NCI-H2227 (cell line): Measurements from ENCODE around the gene RTN4.
A peak's percentile ranks its signal among the peaks of the same experiment; 100 is the strongest.
"Not testable (repeated sequence)": the region's sequence is repeated elsewhere in the genome, so short reads cannot be mapped to it uniquely, and the experiment has no call there.

Experiments
- DNase-seq: peaks from one replicate; lab custom pipeline; 2025; ENCODE audit not compliant: unreplicated experiment; lab: John Stamatoyannopoulos, UW

The RTN4 gene, protein sequence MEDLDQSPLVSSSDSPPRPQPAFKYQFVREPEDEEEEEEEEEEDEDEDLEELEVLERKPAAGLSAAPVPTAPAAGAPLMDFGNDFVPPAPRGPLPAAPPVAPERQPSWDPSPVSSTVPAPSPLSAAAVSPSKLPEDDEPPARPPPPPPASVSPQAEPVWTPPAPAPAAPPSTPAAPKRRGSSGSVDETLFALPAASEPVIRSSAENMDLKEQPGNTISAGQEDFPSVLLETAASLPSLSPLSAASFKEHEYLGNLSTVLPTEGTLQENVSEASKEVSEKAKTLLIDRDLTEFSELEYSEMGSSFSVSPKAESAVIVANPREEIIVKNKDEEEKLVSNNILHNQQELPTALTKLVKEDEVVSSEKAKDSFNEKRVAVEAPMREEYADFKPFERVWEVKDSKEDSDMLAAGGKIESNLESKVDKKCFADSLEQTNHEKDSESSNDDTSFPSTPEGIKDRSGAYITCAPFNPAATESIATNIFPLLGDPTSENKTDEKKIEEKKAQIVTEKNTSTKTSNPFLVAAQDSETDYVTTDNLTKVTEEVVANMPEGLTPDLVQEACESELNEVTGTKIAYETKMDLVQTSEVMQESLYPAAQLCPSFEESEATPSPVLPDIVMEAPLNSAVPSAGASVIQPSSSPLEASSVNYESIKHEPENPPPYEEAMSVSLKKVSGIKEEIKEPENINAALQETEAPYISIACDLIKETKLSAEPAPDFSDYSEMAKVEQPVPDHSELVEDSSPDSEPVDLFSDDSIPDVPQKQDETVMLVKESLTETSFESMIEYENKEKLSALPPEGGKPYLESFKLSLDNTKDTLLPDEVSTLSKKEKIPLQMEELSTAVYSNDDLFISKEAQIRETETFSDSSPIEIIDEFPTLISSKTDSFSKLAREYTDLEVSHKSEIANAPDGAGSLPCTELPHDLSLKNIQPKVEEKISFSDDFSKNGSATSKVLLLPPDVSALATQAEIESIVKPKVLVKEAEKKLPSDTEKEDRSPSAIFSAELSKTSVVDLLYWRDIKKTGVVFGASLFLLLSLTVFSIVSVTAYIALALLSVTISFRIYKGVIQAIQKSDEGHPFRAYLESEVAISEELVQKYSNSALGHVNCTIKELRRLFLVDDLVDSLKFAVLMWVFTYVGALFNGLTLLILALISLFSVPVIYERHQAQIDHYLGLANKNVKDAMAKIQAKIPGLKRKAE

DNA sequence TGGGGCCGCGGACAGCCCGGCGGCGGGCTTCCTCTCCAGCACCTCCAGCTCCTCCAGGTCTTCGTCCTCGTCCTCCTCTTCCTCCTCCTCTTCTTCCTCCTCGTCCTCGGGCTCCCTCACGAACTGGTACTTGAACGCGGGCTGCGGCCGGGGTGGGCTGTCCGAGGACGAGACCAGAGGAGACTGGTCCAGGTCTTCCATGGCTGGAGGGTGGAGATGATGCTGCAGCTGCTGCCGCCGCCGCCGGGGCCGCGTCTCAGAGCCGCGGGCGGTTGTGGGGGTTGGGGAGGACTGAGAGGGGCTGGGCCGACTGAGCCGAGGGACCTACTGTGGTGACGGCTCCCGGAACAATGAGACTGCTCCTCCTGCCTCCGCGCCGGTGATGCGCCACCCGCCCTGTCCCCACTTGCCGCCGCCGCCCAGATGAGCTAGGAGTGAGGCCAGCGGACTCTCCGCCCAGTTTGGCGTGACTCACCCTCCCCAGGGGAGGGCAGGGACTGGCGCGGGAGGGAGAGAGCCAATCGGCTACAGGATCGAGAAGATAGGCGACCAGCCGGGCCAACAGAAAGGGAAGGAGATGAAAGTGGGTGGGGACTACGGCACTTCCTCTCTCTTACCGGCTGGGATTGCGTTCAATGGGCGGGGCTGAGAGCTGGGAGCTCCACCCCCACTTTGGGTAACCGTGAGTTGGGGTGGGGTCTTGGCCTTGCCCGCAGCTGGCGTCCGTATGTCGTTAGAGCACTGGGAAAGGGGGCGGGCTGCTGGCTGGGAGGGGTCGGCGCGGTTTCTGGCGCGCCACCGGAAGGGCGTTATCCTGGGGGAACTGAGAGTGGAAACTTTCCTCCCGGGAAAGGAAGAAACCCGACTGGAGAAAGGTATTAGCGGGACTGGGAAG is at the start of gene RTN4:
Gene RTN4, minus strand, starts transcription at position 352 of the 895 bp plus-strand sequence. Its CDS starts 151 bp downstream, at position 201.
- DNase-seq, result peak; percentile 99

DNA sequence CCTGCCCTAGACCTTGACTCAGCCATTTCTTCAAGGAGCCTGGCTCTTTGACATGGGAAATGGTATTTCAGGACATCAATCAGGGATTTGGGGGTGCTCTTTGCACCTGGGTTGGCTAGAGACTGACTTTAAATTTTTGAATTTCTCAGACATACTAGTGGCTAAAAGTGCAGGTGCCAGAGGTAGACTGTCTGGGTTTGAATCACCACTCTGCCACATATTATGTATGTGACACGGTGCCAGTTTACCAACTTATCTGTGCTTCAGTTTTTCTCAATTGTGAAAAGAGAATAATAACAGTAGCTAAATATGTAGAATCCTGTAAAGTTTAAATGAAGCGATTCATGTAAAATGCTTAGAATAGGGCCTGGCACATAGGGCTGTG is 49.2 kb upstream of the RTN4 start:
- DNase-seq, result no peak

DNA sequence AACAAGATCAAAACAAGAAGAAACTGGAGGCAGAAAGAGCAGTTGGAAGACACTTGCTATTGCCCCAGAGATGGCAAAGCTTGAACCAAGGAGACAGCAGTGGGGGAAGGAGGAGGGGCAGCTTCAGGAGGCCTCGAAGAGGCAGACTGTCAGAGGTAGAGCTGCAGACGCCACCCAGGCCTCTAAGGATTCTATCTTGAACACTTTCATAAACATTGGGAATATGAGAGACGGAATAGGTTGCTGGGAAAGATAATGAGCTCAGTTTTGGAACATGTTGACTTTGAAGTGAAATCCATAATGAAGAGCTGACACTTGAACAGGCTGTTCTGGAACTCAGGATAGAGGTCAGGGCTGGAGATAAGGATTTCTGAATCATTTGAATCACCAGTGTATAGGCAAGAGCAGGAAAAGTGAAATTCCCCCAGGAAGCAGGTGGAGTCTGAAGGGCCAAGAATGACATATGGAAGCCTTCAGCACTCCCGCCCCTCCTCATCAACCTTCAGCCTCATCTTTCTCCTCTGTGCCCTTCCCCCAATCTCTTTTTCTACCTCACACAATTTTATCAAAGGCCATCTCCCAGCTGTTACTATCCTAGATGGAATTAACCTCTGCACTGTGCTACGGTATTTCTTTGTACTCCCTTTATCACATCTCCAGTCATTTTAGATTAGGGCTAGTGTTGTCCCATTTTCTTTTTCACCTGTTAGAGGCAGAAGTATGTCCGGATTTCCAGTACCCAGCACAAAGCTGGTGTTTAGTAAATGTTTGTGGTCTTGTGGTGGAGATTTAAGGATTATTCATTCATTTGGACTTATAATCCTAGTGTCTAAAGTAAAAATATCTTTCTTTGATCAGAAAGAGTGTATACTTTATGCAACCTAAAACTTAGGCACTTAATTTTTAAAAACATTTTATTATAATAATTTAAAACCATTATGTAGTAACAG is 47.5 kb upstream of the RTN4 start:
- DNase-seq, result peak; percentile 48

DNA sequence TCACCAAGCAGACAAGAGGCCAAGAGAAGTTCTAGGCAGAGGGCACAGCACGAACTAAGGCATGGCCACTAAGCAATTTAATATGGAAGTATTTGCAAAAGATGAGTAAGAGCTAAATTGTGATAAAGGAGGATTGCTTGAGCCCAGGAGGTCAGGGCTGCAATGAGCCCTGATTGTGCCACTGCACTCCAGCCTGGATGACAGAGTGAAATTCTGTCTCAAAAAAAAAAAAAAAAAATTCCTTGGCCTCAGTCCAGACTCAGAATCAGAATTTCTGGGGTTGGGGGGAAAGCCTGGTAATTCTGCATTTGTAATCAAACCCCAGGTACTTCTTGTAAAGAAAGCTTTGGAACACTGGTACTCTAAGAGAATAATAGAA is 46.8 kb upstream of the RTN4 start:
- no peak for DNase-seq

DNA sequence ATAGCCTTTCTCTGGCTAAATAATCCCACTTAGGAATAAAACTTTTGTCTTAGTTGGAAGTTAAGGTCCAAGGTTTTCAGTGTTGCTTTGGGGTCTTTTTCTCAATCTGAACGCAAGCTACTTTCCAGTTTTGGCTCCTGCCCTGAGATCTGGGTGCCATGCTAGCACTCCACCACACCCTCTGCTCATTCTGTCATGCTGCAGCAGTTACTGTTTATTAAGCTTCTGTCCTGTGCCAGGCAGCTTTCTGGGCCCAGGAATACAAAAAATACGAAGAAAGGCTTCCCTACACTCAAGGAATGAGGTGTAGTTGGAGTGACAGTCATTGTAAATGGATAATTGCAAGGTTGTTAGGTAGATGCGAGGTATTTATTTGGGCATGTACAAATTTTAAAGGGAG is 46.3 kb upstream of the RTN4 start:
- DNase-seq, result no peak

DNA sequence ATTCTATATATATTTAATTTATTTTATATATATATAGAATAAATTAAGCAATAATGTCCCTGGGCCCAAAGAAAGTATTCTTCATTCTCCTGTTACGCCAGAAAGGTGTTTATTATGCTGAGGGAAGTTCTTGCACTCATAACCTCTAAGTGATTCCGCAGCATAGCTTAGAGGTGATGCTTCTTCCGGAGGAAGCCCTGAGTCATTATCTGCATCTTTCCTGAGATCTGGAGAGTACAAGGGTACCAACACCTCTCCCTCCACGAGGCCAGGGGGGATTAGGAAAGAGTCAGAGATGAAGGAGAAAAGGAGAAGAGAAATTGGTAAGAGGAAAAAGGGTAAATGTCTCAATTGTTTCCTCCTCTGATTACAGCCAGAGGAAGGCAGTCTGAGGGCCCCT is 43.1 kb upstream of the RTN4 start:
- no peak for DNase-seq

DNA sequence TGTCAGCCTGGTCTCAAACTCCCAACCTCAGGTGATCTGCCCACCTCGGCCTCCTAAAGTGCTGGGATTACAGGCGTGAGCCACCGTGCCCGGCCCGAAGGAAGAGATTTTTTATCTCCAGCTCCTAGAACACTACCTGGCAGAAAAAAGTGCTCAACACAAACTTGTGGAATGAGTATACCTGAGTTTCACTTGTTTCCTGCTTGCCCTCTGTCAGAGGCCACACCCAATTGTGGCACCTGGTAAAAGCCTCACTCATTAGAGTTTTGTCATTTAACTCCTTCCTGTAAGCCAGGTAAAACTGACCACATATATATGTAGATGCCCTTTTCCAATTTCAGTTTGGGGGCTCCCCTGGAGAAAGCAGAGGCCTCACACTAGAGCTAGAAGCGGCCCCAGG is 42.2 kb upstream of the RTN4 start:
- DNase-seq, result no peak

DNA sequence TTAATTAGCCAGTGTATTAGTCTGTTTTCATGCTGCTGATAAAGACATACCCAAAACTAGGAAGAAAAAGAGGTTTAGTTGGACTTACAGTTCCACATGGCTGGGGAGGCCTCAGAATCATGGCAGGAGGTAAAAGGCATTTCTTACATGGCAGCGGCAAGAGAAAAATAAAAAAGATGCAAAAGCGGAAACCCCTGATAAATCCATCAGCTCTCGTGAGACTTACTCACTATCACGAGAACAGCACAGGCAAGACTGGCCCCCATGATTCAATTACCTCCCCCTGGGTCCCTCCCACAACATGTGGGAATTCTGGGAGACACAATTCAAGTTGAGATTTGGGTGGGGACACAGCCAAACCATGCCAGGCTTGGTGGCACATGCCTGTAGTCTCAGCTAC is 41.4 kb upstream of the RTN4 start:
- not testable (repeated sequence) for DNase-seq

DNA sequence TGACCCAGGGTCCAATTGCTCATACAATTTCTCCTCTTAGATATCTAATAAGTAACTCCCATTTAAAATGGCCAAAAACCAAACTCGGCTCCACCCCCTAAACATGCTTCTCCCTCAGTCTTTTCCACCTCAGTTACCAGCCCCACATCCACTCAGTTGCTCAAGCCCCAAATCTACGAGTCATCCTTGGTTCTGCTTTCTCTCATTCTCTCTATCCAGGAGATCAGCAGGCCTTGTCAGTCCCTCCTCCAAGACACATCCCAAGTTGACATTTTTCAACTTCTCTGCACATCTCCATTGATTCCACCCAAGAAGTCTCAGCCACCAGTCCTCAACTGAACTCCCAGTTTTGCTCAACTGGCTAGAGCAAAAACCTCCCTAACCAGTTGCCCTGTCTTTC is 40.5 kb upstream of the RTN4 start:
- no peak for DNase-seq

DNA sequence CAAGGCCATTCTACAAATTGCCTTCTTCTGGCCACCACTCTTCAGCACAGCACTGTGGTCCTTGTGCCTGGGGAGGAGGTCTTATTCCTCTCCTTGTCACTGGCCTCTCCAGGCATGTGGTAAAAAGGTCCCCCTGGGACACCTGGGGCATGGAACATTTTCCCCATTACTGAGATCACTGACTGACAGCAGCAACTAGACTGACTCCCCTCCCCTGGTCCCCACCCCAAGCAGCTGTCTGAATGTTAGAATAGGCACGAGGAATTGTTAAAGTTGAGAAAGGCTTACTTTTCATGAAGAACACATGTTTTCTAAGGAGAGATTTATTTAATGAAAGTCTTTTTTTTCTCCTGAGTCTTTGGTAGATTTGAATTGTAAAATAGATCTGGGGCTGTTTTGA is 39.5 kb upstream of the RTN4 start:
- DNase-seq, result no peak

DNA sequence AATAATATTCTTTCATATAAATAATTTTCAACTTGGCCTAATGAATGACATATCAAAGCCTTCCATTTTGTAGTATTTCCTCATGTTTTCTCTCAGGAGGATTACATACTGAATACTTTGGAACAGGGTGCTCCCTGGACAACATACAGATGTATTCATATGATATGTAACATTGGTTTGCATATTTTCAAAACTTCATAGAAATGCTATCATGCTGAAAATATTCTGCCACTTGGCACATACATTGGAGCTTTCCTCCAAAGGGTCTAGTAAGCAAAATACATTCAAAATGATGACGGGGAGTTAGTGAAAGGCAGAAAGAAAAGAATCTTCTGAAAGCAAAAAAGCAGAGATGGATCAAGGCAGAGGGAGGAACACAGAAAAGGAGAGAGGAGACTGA is 38.1 kb upstream of the RTN4 start:
- no peak for DNase-seq

DNA sequence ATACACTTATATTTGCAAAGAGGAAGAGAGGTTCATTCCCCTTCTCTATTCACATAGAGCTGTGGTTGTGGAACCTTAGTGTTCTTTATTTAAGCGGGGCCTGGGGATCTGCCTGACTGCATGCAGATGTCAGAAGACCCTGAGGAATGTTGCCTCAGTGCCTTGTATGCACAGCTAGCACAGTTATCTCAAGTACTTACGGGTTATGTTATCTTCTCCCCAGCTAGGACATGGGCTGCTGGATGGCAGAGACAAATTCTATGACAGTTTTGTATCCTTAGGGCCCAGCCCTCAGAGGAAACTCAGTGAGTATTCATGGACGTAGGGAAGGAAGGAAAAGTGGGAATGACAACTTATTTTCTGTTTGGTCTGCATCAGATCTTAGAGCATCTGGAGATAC is 37.7 kb upstream of the RTN4 start:
- no peak for DNase-seq

DNA sequence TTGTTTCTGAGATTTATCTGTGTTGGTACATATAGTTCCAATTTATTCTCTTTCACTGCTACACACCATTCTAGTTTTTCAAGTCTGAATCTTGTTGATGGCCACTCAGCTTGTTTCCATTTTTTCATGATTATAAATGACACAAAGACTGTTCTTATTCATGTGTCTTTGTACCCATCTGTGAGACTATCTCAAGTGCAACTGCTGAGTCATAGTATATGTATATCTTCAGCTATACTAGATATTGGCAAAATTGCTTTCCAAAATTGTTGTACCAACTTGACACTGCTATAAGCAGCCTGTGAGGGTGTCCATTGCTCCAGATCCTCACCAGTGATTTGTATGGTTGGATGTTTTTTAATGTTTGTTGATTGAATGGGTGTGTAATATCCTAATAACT is 37.2 kb upstream of the RTN4 start:
- DNase-seq, result no peak

DNA sequence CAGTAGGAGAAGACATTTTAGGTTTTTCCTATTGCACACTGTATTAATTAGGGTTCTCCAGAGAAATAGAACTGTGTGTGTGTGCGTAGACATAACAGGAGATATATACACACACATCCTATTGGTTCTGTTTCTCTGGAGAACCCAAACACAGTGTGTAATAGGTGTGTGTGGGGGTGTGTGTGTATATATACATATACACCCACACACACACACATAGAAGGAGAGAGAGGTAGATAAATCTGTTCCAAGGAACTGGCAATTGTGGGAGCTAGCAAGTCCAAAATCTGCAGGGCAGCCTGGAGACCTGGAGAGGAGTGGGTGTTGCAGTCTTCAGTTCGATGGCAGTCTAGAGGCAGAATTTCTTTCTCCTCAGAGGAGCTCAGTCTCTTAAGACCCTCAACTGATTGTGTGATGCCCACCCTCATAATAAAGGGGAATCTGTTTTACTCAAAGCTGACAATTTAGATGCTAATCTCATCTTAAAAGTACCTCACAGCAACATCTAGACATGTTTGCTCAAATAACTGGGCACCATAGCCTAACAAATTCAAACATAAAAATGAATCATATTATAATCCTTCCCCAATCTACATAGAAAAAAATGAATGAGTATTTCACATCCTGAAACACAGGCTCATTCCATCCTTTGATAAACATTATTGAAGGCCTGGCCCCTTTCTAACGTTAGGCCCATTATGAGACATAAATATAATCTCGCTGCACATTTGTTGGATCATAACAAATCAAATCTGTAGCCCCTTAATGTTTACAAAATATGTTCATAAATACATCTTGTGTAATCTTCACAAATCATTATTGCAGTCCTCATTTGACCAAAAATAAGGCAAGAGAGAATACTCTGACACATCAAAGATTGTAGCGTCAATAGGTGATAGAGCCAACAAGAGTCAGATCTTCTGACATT is 35.1 kb upstream of the RTN4 start:
- DNase-seq, result no peak

DNA sequence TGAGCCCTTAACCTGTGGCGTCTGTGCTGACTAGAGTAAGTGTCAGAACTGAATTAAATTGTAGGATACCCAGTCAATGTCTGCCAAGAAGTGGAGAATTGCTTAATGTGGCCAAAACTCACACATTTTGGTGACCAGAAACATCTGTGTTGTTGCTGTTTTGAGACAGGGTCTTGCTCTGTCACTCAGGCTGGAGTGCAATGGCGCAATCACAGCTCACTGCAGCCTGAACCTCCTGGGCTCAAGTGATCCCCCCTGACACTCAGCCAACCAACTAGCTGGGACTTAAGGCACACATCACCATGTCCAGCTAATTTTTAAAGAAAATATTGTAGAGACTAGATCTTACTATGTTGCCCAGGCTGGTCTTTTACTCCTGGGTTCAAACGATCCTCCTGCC is 34.4 kb upstream of the RTN4 start:
- DNase-seq, result no peak

DNA sequence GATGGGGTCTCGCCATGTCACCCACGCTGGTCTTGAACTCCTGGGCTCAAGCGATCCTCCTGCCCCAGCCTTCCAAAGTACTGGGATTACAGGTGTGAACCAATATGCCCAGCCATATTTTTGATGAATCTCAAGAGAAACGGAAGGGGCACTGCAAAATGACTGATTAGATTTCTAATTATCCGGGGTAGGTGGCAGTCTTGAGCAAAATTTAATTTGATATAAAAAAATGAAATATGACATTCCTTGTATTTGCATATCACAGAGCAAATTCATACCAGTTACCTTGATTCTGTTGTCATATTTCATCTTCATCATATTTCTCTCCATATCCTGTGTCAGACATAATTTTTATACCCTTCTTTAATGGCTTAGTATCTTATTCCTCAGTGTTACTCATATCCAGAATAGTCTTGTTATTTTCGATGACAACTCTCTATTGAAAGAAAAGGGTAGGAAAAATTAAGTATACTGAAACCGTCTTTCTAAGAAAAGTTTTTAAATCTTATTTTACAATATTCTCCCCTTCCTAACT is 30.0 kb upstream of the RTN4 start:
- no peak for DNase-seq

DNA sequence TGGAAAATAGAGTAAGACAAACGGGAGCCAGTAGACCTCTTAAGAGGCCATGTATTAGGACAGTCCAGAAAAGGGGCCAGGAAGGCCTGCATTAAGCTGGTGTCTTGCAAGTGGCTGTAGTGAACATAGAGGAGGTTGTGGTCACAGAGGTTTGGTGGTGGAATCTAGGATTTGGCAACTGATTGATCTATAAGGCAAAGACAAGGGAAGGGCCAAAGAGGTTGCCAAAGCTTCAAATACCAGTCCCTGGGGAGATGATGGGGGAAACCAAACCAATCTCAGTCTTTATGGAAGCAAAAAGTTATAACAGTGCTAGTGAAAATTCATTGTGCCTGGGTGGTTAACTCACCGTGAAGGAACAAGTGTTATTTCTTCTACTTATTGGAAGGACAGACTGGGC is 28.7 kb upstream of the RTN4 start:
- no peak for DNase-seq

DNA sequence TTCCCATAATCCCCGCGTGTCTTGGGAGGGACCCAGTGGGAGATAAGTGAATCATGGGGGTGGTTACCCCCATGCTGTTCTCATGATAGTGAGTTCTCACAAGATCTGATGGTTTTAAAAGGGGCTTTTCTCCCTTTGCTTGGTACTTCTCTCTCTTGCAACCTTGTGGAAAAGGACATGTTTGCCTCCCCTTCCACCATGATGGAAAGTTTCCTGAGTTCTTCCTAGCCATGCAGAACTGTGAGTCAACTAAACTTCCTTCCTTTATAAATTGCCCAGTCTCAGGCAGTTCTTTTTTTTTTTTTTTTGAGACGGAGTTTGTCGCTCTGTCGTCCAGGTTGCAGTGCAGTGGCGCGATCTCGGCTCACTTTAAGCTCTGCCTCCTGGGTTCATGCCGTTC is 26.5 kb upstream of the RTN4 start:
- no peak for DNase-seq
